Neural progenitor cell (in vitro differentiated cells): ENCODE results near the gene WWC1.

Experiments used
- CTCF ChIP-seq: fragments of 200-600 bp; sonication (generic); IDR thresholded peaks from 2 replicates; pipeline ENCODE4 v1.5.1; 2017; ENCODE audit warnings: antibody characterized with exemption, mild to moderate bottlenecking
- EZH2 ChIP-seq: fragments of 200-600 bp; sonication (generic); IDR thresholded peaks from 2 replicates; pipeline ENCODE4 v1.6.1; 2017; ENCODE audit warnings: antibody characterized with exemption, mild to moderate bottlenecking, moderate library complexity

GRCh38 chr5:168268949-168269936, 22.2 kb upstream of the WWC1 start:
- TF ChIP-seq CTCF, result peak; percentile 95
- TF ChIP-seq EZH2, result no peak
